ENCODE measurements around the gene CDC42EP2.
A peak's percentile ranks its signal among the peaks of the same experiment; 100 is the strongest.
"Not testable (repeated sequence)": the region's sequence is repeated elsewhere in the genome, so short reads cannot be mapped to it uniquely, and the experiment has no call there.

CDC42EP2 gene

GRCh38 chr11:65320386-65321075, 5.9 kb downstream of the CDC42EP2 start:
- no peak for DNase-seq (ENCODE audit: low spot score)

DNA sequence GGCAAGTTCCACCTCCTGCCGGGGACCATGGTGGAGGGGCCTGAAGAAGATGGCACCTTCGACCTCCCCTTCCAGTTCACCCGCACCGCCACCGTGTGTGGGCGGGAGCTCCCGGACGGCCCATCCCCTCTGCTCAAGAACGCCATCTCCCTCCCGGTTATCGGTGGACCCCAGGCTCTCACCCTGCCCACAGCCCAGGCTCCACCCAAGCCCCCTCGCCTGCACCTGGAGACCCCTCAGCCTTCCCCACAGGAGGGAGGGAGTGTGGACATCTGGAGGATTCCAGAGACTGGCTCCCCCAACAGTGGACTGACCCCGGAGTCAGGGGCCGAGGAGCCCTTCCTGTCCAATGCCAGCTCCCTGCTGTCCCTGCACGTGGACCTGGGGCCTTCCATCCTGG, 6.4 kb downstream of the CDC42EP2 start:
- no peak for DNase-seq (ENCODE audit: low spot score)

DNA sequence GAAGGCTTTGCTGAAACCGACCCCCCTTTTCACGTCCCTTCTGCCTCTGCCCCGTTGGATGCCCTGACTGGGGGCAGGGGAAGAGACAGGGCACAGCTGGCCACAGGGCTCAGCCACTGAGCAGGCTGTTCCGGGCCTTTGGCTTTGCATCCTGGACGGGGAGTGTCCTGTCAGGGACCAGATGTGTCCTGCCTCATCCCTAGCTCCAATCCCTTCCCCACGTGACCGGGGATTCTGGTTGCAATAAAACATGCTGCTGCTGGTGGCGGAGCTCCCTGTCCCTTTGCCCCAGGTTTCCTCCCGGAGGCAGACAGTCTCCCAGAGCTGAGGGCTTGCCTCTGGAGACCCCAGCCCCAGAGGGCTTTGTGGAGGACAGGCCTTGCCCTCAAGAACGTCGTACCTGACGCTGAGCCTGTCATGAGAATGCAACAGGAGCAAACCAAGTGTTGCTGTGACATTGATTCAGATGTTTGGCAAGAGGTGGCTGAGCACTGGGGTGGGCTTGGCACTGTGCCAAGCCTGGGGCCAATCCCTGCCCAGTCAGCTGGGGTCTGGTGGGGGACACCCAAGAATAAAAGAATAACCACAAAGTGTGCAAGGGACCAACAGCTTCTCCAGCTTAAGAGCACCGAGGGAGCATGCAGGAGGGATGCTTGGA, 7.3 kb downstream of the CDC42EP2 start:
- no peak for DNase-seq (ENCODE audit: low spot score)

DNA sequence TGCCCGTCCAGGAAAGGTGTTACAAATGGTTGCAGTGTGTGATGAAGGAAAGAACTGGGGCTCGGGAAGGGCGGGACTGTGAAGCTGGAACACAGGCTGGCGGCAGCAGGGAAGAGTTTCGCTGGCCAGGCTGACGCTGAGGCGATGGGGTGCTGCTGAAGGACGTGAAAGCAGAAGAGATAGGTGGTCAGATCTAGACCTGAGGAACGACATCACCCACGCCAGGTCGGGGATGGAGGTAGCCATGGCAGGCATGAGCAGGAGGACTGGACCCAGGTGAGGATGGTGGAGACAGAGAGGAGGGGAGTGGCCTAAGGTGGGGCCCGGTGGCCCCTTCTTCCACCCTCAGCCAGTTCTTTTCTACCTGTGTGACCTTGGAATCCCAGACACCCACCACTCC, 9.1 kb downstream of the CDC42EP2 start:
- DNase-seq (ENCODE audit: low spot score): no peak

GRCh38 chr11:65325435-65325834, 10.8 kb downstream of the CDC42EP2 start:
- DNase-seq (ENCODE audit: low spot score): no peak

GRCh38 chr11:65327021-65327420, 12.4 kb downstream of the CDC42EP2 start:
- DNase-seq (ENCODE audit: low spot score): no peak

GRCh38 chr11:65329478-65329877, 14.8 kb downstream of the CDC42EP2 start:
- DNase-seq (ENCODE audit: low spot score): no peak

DNA sequence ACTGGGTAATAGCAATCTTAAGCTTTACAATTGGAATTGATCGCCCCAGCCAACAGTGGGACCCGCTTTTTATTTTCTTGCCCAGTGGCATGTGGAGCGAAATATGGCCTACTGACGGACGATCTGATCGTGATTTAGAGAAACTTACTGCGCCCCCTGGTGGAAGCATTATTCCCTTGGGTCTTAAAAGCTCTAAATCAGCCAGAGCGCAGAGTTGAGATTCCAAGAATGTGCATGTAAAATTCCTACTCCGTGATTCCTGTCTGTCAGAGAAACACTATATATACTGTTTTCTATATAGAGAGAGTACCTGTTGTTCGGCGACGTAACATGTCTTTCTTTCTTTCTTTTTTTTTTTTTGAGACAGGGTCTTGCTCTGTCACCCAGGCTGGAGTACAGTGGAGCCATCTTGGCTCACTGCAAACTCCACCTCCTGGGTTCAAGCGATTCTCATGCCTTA, 15.3 kb downstream of the CDC42EP2 start:
- DNase-seq (ENCODE audit: low spot score): peak; percentile 82

DNA sequence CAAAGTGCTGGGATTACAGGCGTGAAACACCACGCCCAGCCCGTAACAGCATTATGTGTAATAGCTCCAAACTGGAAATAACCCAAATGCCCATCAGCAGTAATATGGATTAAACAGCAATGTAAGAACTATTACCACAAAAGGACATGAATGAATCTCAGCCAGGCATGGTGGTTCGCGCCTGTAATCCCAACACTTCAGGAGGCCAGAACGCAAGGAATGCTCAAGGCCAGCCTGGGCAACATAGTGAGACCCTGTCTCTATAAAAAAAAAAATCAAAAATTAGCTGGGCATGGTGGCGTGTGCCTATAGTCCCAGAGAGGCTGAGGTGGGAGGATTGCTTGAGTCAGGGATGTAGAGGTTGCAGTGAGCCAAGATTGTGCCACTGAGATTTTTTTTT, 15.9 kb downstream of the CDC42EP2 start:
- no peak for DNase-seq (ENCODE audit: low spot score)

- not testable (repeated sequence) for DNase-seq (ENCODE audit: low spot score)
Measured at GRCh38 chr11:65332591-65332990, 17.9 kb downstream of the CDC42EP2 start.

- no peak for DNase-seq (ENCODE audit: low spot score)
Measured at GRCh38 chr11:65334696-65335295, 20.1 kb downstream of the CDC42EP2 start.

GRCh38 chr11:65338676-65339075, 24.0 kb downstream of the CDC42EP2 start:
- DNase-seq (ENCODE audit: low spot score): no peak

DNA sequence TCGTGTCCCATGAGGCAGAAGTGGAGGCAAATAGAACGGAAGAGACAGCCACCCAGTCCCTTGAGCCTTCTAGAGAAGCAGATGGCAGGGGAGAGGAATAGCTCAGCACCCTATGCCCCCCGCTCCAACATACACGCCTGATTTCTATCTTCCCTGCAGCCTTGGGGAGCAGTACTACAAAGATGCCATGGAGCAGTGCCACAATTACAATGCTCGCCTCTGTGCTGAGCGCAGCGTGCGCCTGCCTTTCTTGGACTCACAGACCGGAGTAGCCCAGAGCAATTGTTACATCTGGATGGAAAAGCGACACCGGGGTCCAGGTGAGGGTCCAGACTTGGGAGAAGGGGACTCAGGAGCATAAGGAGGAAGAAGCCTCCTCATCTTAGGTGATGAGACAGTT, 25.6 kb downstream of the CDC42EP2 start:
- no peak for DNase-seq (ENCODE audit: low spot score)

- no peak for DNase-seq (ENCODE audit: low spot score)
Measured at GRCh38 chr11:65341856-65342255, 27.2 kb downstream of the CDC42EP2 start.

GRCh38 chr11:65351511-65351910, 36.8 kb downstream of the CDC42EP2 start:
- no peak for DNase-seq (ENCODE audit: low spot score)

GRCh38 chr11:65352783-65353182, 38.1 kb downstream of the CDC42EP2 start:
- DNase-seq (ENCODE audit: low spot score): no peak

- no peak for DNase-seq (ENCODE audit: low spot score)
Measured at GRCh38 chr11:65353376-65353775, 38.7 kb downstream of the CDC42EP2 start.

- DNase-seq (ENCODE audit: low spot score): no peak
Measured at GRCh38 chr11:65353900-65354264, 39.2 kb downstream of the CDC42EP2 start.

DNA sequence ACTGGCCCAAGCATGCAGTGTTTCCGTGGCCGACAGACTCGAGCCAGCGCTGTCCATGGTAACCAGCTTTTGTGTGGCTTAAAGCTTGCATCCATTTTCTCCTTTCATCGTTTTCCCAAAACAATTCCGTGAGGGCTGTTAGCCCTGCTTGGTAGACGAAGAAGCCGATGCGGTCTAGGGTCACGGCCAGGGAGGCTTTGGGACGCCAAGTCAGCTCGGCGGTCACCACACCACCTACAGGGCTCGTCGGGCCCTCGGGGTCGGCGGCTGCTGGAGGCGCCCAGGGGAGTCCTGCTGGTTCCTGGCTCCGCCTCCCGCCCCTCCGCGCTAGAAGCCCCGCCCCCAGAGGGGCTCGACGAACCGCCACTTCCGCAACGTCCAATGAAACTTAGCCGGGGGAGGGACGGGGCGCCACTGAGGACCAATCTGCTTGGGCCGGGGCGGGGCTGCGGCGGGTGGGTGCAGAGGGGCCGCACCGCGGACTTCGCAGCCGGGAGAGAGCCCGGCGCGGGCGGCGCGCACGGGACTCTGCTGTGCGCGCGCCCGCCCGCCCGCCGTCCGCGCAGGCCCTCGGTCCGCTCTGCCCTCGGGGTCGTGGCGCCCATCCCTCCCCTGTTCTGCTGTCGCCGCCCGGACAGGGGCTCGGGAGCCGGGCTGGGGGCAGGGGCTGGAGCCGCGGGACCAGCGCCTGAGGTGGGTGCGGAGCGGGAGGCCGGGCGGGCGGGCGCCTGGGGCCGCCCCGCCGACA, 39.8 kb downstream of the CDC42EP2 start, which contains the start of gene TIGD3:
Gene TIGD3, plus strand, starts transcription at position 487 of the 748 bp plus-strand sequence. CDS start 1,058 bp downstream, outside the sequence.
- DNase-seq (ENCODE audit: low spot score): peak; percentile 97

DNA sequence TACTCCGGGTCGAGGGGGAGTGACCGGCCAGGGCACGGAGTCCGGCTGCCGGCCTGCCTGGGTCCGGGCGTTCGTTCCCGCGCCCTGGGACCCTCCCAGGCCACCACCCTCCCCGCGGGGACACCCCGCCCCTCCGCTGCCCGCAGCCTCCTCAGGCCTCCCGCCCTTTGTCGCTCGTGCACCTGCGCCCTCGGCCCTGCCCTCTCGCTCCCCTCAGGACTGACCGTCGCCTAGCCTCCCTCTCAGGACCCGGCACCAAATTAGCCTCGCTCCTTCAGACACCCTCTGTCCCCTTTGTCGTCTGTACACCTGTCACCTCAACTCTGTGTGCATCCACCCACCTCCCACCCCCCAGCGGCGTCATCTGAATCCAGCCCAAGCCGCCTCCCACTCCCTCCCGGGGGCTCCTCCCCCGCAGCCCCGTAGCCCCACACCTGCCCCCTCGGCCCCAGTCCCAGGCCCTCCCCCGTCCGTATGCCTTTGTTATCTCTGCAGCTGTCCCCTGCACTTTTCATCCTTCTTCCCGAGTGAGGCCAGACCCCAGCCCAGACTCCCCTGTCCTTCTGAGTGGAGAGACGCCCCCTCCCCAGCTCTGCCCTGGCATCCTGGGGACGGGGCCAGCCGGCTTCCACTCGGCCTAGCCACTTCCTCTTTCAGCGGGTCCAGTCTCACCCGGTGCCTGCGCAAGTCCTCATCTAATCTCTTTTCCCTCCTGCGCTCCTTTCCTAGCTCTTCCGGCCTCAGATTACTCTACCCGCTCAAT, 40.5 kb downstream of the CDC42EP2 start:
- peak; percentile 47 for DNase-seq (ENCODE audit: low spot score)

DNA sequence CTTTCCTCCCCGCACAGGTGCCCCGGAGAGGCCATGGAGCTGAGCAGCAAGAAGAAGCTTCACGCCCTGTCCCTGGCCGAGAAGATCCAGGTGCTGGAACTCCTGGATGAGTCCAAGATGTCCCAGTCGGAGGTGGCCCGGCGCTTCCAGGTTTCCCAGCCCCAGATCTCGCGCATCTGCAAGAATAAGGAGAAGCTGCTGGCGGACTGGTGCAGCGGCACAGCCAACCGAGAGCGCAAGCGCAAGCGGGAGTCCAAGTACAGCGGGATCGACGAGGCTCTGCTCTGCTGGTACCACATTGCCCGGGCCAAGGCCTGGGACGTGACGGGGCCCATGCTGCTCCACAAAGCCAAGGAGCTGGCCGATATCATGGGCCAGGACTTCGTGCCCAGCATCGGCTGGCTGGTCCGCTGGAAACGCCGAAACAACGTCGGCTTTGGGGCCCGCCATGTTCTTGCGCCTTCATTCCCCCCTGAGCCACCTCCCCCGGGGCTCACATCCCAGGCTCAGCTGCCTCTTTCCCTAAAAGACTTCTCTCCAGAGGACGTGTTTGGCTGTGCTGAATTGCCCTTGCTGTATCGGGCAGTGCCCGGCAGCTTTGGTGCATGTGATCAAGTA, 41.2 kb downstream of the CDC42EP2 start:
- DNase-seq (ENCODE audit: low spot score): no peak

Measured in CD4-positive, alpha-beta T cell treated with Interleukin-6 at 100 ng/mL for 8 hours (primary cell).